Pancreas (tissue), 10 donors: Measurements from ENCODE around the gene SLC39A2. TPM values are rescaled to one million over a fixed set of nuclear protein-coding genes. Genes with fewer than 3 reads are reported as not detected.
A peak's percentile ranks its signal among the peaks of the same experiment; 100 is the strongest.

Experiments used
- ATAC-seq, 4 donors: fragments of 200-7000 bp; cut with Tn5 transposase; one replicate each; pipeline versions ENCODE4 v1.8.0 to v1.9.1; 2020; ENCODE audit warnings: mild to moderate bottlenecking in 4 of 4, moderate library complexity in 4 of 4
- DNase-seq, 6 donors: peaks; one replicate each; pipeline ENCODE4 v3.0.0-alpha.2; 2020
- FAIRE-seq: peaks from 2 replicates; lab custom pipeline; 2012; peaks lifted over from hg19 to GRCh38; lab: Jason Lieb, UNC
- H3K27ac ChIP-seq, 4 donors: fragments of 200-600 bp; sonication (generic); 1 replicate in 3 of 4; 2 replicates in 1 of 4; pipeline versions ENCODE4 v1.5.0 to v1.8.0; 2020
- H3K27me3 ChIP-seq, 4 donors: fragments of 200-600 bp; one replicate each; pipeline ENCODE4 v1.8.0; 2021
- H3K36me3 ChIP-seq, 3 donors: fragments of 200-600 bp; sonication (generic) in 1 of 3; one replicate each; pipeline versions ENCODE4 v1.5.0 to v1.8.0; 2020 to 2021
- H3K4me1 ChIP-seq, 3 donors: fragments of 200-600 bp; one replicate each; pipeline ENCODE4 v1.8.0; 2021
- H3K4me3 ChIP-seq, 4 donors: fragments of 200-600 bp; sonication (generic) in 2 of 4; one replicate each; pipeline versions ENCODE4 v1.5.0 to v1.8.0; 2020 to 2021
- H3K9me3 ChIP-seq, 4 donors: fragments of 200-600 bp; one replicate each; pipeline ENCODE4 v1.8.0; 2021
- CTCF ChIP-seq, 4 donors: fragments of 200-600 bp; sonication (generic) in 3 of 4; IDR thresholded peaks; one replicate each; pipeline versions ENCODE4 v1.5.0 to v1.8.0; 2021; ENCODE audit warnings: antibody characterized with exemption in 4 of 4
- WGBS, 2 donors: extraction: QIAGEN DNeasy Blood & Tissue Kit; methylation state at CpG; one replicate each; pipeline ENCODE4 v1.1.7; 2013; 5-methylcytosine and 5-hydroxymethylcytosine counted together
- intact Hi-C, 3 donors: fragments of 100-400 bp; cut with DNase I; formaldehyde crosslinking; loops; one replicate each; pipeline versions ENCODE4 v1.11.1 to v1.14.2; 2022
- polyA plus RNA-seq, 2 donors: library from polyadenylated mRNA; stranded (reverse); fragments of 200-250 nt; gene quantifications; one replicate each; pipeline ENCODE4 v1.2.3, GENCODE V29; 2013
- total RNA-seq, 6 donors: library from RNA; stranded (reverse); fragmentation: NEBNext Ultra II Directional in 4 of 6; extraction: Animal tissue kit (Norgen Biotek cat#: 25700) in 4 of 6; gene quantifications; one replicate each; pipeline versions ENCODE4 v1.2.1 to v1.2.4, GENCODE V29; 2021 to 2023
- donor health status: healthy with polysubstance abuse.
- donor health status: DM: no; HTN: no; CAD: no; lungs with moderate emphysema.
- donor health status: DM: no; HTN: no; CAD: no.
- donor health status: control.
- donor health status: control.
- donor health status: Bipolar disorder and iron deficiency.
- donor health status: DM: yes; HTN: yes; CAD: no.
- donor health status: DM: no; HTN: no; CAD: no.
- donor health status: DM: no; HTN: no; CAD: no.
- donor health status: DM: yes; HTN: yes; CAD: no.

SLC39A2 gene
- total and polyA plus RNA-seq, 8 donors: 0.09 TPM; not detected in 7

GRCh38 chr14:21023817-21024584, 24.9 kb downstream of the SLC39A2 start:
- DNase-seq (no peak), ATAC-seq (peak; percentile 45 to 61 (median 50)), FAIRE-seq (no peak)
- Histone ChIP-seq H3K27me3 (no peaks in the 10 kb centered on the region), H3K27ac (peak overlapping the region; percentile 41 to 67 (median 64)), H3K9me3 (no peaks in the 10 kb centered on the region), H3K36me3 (peaks cover 0 to 10% (median 0%) of the 10 kb centered on the region in 3 donors), H3K4me1 (peaks cover 0 to 5% (median 3%) of the 10 kb centered on the region in 3 donors), H3K4me3 (peak overlapping the region; percentile 62 to 95 (median 85))
- intact Hi-C loops: loop anchor here in 1 of 3 donors (5.0 kb wide), 1 partner anchor 68 kb away; no protein-coding TSS in a partner anchor
- TF ChIP-seq CTCF (IDR thresholded peaks at IDR 0.05): no peak
- 9% methylated on average over 17 of the region's 17 CpGs for WGBS, 2 donors

DNA sequence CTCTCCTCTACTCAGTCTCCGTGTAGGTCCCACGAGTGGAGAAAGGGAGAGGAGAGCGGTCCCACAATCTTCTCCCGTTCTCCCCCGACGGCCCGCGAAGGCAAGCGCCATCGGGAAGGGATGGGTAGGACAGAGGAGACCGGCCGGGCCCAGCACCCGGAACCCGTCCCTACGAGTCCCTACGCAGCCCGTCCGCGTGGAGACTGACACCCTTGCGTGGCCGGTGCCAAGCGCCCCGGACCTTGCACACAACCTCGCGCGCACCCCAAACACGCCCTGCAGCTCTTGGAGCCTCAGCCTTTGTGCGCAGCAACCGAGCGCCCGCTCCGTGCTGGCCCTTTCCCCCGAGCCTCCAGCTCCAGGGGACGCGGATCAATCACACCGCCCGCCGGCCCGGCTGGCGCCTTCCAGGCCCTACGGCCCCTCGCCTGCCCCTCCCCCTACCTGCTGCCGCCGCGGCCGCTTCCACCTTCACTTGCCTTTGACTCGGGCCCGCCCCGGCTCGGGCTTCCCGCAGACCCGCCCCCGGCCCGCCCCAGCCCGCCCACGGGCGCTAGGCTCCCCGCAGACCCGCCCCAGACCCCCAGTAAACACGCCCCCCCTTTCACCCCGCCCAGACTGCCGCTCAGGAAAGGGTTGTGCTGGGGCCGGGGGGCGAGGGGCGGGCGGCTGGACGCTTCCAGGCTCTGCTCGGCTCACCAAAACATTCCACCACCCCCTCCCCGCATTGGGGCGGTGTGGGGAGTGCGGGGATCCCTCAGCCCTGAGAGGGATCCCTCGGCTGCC, 25.7 kb downstream of the SLC39A2 start, which contains the start of gene NDRG2:
TSS of gene NDRG2 (minus strand) at position 477 of the 786 bp plus-strand sequence. CDS start 1,746 bp downstream, outside the sequence.
- FAIRE-seq: no peak
- intact Hi-C loops: loop anchor here in 1 of 3 donors (5.0 kb wide), 1 partner anchor 68 kb away; no protein-coding TSS in a partner anchor
- Histone ChIP-seq H3K4me3 (peak within 1 kb of the TSS; percentile 62 to 95 (median 85)), H3K27me3 (no peaks in the 10 kb centered on the region), H3K36me3 (peaks cover 0 to 10% (median 0%) of the 10 kb centered on the region in 3 donors), H3K4me1 (peaks cover 0 to 5% (median 3%) of the 10 kb centered on the region in 3 donors), H3K9me3 (no peaks in the 10 kb centered on the region), H3K27ac (peak within 1 kb of the TSS; percentile 41 to 67 (median 64))
- ATAC-seq: peak; percentile 94 to 96 (median 94)
- 1% methylated on average over 59 to 72 of the region's 72 CpGs for WGBS, 2 donors
- TF ChIP-seq CTCF (IDR thresholded peaks at IDR 0.05): no peak
- DNase-seq: peak; percentile 84 to 94 (median 87)

DNA sequence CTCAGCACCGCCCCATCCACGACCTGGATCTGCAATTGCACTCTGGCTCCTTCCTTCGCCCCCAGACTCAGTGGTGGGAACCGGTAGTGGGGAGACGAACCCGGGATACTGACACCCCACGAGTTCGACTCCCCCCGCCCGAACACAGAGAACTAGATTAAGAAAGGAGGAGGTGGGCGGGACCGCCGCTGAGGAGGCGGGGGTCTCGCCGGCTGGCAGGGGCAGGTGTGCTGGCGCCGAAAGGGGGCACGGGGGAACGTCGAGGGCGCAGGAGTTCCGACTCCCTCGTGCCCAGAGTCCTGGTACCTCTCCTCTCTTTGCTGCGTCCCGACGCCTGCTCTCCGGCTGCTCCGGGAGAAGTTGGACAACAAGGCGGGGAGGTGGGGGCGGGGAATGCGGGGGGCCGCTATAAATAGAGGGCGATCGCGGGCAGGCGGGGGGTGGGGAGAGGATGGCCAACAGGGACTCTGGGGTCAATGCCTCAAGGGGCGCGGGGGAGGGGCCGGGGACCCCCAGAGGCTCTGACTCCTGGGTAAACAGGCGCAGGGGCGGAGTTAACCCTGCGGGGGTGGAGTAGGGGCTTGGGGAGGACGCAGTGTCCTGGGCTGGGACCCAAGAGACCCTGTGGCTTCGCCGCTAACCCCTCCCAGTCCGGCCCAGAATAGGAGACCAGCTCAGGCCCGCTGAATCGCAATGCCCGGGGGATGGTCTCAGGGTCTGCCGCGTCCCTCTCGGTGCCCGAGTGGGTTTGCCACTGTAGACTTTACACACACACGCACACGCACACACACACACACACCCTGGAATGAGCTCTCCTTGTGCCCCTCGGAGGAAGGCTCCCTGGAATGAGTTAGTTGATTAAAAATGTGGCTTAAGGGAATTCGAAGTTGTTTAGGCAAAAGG, 26.5 kb downstream of the SLC39A2 start:
- Histone ChIP-seq H3K9me3 (no peaks in the 10 kb centered on the region), H3K27me3 (no peaks in the 10 kb centered on the region), H3K36me3 (peaks cover 0 to 9% (median 0%) of the 10 kb centered on the region in 3 donors), H3K27ac (peak overlapping the region; percentile 41 to 67 (median 64)), H3K4me3 (peak overlapping the region; percentile 62 to 95 (median 85)), H3K4me1 (peaks cover 0 to 5% (median 3%) of the 10 kb centered on the region in 3 donors)
- TF ChIP-seq CTCF (IDR thresholded peaks at IDR 0.05): no peak
- DNase-seq (peak; percentile 40 to 80 (median 60)), ATAC-seq (peak; percentile 30 to 52 (median 48)), FAIRE-seq (no peak)
- intact Hi-C loops: no loop called here
- 13 to 17% methylated on average over 55 to 58 of the region's 58 CpGs for WGBS, 2 donors

GRCh38 chr14:21026274-21026987, 27.3 kb downstream of the SLC39A2 start:
- H3K4me1 ChIP-seq: peaks cover 0 to 5% (median 3%) of the 10 kb centered on the region in 3 donors
- no peak overlapping the region for H3K4me3 ChIP-seq
- ATAC-seq: no peak
- no peak for FAIRE-seq
- H3K36me3 ChIP-seq: peaks cover 0 to 1% (median 0%) of the 10 kb centered on the region in 3 donors
- TF ChIP-seq CTCF (IDR thresholded peaks at IDR 0.05): no peak
- H3K27me3 ChIP-seq: no peaks in the 10 kb centered on the region
- no peaks in the 10 kb centered on the region for H3K9me3 ChIP-seq
- peak in 1 of 6 donors; percentile 36 for DNase-seq
- 63 to 64% methylated on average over 7 of the region's 7 CpGs for WGBS, 2 donors
- intact Hi-C loops: no loop called here
- H3K27ac ChIP-seq: peak overlapping the region in 1 of 4 donors; percentile 38
